Measurements from ENCODE around the gene POLR3E. TPM values are rescaled to one million over a fixed set of nuclear protein-coding genes. Genes with fewer than 3 reads are reported as not detected.

POLR3E gene
- total and polyA plus RNA-seq, 2 experiments from 2014 or later, result 24.9 to 65.3 TPM

DNA sequence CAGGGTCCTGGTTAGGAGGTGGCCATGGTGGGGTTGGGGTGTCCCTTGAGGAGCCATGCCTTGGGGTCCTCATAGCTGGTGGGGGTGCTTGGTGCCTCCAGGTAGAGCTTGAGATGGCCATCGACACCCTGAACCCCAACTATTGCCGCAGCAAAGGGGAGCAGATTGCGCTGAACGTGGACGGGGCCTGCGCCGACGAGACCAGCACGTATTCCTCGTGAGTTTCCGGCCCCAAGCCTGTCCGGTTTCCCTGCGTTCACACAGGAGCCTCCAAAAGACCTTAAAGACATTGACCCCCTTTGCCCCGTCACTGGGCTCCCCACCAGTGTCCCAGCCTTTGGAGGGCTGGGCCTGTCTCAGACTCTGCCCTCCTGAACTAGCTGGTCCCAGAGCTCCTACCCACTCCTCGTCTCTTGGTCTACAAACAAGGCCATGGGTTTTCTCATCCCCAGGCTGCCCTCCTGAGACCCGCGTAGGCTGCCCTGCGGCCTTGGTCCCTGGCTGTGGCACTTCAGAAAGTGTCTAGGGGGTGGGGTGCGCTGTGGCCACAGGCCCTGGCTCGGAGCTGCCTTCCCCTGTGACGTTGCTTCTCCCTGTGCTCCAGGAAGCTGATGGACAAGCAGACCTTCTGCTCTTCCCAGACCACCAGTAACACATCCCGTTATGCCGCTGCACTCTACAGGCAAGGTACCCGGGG lies 11.8 kb downstream of the POLR3E start:
- Histone ChIP-seq H3K36me3 (peaks cover 16% of the 10 kb centered on the region), H3K4me1 (ENCODE audit: low read depth) (no peaks in the 10 kb centered on the region), H3K4me3 (no peak overlapping the region), H3K9me3 (ENCODE audit: low read depth) (no peaks in the 10 kb centered on the region), H3K27ac (no peak overlapping the region), H3K27me3 (no peaks in the 10 kb centered on the region)
- TF ChIP-seq, protein P1, sequence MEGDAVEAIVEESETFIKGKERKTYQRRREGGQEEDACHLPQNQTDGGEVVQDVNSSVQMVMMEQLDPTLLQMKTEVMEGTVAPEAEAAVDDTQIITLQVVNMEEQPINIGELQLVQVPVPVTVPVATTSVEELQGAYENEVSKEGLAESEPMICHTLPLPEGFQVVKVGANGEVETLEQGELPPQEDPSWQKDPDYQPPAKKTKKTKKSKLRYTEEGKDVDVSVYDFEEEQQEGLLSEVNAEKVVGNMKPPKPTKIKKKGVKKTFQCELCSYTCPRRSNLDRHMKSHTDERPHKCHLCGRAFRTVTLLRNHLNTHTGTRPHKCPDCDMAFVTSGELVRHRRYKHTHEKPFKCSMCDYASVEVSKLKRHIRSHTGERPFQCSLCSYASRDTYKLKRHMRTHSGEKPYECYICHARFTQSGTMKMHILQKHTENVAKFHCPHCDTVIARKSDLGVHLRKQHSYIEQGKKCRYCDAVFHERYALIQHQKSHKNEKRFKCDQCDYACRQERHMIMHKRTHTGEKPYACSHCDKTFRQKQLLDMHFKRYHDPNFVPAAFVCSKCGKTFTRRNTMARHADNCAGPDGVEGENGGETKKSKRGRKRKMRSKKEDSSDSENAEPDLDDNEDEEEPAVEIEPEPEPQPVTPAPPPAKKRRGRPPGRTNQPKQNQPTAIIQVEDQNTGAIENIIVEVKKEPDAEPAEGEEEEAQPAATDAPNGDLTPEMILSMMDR (IDR thresholded peaks at IDR 0.05; ENCODE audit: low read depth, low read length), result no peak
- no peak for DNase-seq (ENCODE audit: low read depth in 1 of 2, low spot score in 1 of 2)

DNA sequence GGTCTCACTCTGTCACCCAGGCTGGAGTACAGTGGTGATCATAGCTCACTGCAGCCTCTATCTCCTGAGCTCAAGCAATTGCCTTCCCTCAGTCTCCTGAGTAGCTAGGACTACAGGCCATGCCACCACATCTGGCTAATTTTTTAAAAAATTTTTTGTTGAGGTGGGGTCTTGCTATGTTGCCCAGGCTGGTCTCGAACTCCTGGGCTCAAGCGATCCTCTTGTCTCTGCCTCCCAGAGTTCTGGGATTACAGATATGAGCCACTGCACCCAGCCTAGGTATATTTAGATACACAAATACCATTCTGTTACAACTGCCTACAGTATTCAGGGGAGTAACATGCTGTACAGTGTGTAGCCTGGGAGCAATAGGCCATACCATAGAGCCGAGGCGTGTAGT lies 14.3 kb downstream of the POLR3E start:
- Histone ChIP-seq H3K36me3 (peaks cover 22% of the 10 kb centered on the region), H3K27ac (no peak overlapping the region), H3K9me3 (ENCODE audit: low read depth) (no peaks in the 10 kb centered on the region), H3K4me1 (ENCODE audit: low read depth) (no peaks in the 10 kb centered on the region), H3K4me3 (no peak overlapping the region), H3K27me3 (no peaks in the 10 kb centered on the region)
- TF ChIP-seq, protein P1 (IDR thresholded peaks at IDR 0.05; ENCODE audit: low read depth, low read length), result no peak
- no peak for DNase-seq (ENCODE audit: low read depth in 1 of 2, low spot score in 1 of 2)

DNA sequence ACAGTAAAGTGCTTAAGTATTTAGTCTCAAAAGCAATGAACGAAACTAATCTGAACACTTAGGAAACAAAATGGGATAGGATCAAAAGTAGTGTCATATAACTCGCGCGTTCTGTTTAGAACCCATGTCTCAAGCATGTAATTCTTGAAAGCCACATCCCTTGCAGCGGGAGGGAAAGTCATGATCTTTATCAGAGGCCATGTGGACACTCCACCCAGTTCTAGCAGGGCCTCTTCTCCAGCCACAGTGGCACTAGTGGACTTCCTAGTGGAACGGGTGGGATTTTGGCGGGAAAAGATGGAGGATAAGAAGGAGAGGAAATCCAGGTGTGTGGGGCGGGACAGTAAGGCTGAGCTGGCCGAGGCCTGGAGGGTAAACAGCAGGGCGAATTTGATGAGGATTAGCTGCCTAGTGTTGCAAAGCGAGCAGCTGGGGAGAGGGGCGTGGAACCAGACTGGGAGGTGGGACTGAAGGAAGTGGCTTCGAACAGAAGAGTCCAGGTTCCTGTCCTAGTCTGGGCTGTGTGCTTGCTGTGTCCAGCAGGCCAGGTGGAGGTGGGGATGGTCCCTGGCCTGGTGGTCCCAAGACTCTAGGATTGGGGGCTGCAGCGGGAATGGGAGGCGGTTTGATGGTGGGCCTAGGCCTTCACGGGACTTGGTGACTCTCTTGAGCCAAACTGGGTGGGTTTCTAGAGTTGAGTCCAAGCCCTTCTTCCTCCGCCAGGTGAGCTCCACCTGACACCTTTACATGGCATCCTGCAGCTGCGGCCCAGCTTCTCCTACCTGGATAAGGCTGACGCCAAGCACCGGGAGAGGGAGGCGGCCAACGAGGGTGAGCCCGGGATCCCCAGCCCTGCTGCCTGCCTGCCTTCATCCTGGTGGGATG lies 15.9 kb downstream of the POLR3E start:
- H3K27ac ChIP-seq, result no peak overlapping the region
- H3K27me3 ChIP-seq, result no peaks in the 10 kb centered on the region
- no peak for DNase-seq (ENCODE audit: low read depth in 1 of 2, low spot score in 1 of 2)
- TF ChIP-seq, protein P1 (IDR thresholded peaks at IDR 0.05; ENCODE audit: low read depth, low read length), result no peak
- no peaks in the 10 kb centered on the region for H3K4me1 ChIP-seq (ENCODE audit: low read depth)
- no peak overlapping the region for H3K4me3 ChIP-seq
- peaks cover 22% of the 10 kb centered on the region for H3K36me3 ChIP-seq
- no peaks in the 10 kb centered on the region for H3K9me3 ChIP-seq (ENCODE audit: low read depth)

DNA sequence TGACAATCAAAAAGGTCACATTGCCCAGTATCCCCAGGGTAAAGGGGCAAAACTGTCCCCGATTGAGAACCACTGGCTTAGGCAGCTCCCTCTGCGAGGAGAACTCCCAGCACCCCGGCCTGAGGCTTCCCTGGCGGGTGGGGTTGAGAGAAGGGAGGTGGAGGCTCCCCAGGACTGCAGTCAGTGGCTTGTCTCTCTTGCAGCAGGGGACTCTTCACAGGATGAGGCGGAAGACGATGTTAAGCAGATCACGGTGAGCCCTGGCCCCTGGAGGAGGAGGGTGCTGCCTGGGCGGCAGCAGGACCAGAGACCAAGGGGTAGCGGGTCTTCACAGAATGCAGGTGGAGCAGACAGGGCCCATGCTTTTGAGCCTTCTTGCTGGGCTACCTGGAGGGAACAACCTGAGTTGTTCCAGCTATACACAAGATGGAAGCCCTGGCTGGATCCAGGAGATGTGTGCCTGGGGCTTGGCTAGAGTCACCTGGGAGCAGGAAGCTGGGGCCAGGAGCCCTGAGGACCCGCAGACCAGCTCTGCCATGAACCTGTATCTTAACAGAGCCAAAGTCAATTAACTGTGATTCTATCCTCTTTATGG lies 16.8 kb downstream of the POLR3E start:
- TF ChIP-seq, protein P1 (IDR thresholded peaks at IDR 0.05; ENCODE audit: low read depth, low read length), result no peak
- Histone ChIP-seq H3K36me3 (peaks cover 21% of the 10 kb centered on the region), H3K4me1 (ENCODE audit: low read depth) (no peaks in the 10 kb centered on the region), H3K27ac (no peak overlapping the region), H3K4me3 (no peak overlapping the region), H3K27me3 (no peaks in the 10 kb centered on the region), H3K9me3 (ENCODE audit: low read depth) (no peaks in the 10 kb centered on the region)
- no peak for DNase-seq (ENCODE audit: low read depth in 1 of 2, low spot score in 1 of 2)

DNA sequence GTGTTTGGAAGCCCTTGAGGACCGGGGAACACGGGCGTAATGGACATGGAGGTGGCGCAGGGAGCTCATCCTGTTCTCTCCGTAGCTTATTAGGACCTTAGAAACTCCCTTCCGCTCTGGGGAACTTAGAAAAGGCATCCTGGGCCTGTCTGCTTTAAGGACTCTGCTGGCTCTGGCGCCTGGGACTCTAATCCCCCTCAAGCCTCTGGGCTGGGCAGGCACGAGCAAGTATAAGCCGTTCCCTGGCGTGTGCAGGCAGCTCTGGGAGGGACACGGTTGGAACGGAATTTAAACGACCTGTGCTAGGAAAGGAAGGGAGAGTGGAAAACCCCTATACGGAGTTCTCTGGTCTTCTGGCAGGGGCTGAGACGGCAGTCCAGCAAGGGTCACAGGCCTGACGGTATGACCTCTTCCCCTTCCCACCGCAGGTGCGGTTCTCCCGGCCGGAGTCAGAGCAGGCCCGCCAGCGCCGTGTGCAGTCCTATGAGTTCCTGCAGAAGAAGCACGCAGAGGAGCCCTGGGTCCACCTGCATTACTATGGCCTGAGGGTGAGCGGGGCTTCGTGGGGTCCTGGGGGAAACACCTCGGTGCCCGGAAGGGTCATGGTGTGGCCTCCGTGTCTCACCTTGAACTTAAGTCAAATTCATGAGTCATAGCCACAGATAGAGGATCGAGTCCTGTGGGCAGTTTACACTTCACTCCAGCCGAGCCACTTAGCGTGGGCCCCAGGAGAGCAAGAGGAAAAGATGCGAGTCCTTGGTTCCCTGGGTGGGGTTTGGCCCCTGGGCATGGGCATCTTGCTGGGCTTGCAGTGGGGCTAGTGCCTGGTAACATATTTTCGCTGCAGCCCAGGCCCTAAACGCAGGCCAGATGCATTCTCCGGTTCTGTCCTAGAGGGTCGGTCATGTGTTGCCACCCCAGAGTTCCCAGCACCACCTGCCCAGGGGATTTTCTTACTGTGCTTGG lies 17.7 kb downstream of the POLR3E start:
- H3K27me3 ChIP-seq, result no peaks in the 10 kb centered on the region
- H3K4me1 ChIP-seq (ENCODE audit: low read depth), result no peaks in the 10 kb centered on the region
- no peak for DNase-seq (ENCODE audit: low read depth in 1 of 2, low spot score in 1 of 2)
- H3K9me3 ChIP-seq (ENCODE audit: low read depth), result no peaks in the 10 kb centered on the region
- H3K36me3 ChIP-seq, result peaks cover 13% of the 10 kb centered on the region
- TF ChIP-seq, protein P1 (IDR thresholded peaks at IDR 0.05; ENCODE audit: low read depth, low read length), result no peak
- H3K4me3 ChIP-seq, result no peak overlapping the region
- no peak overlapping the region for H3K27ac ChIP-seq

All from cardiac muscle cell (in vitro differentiated cells and primary cell).